HG02973 (cell line): ENCODE data around the gene EVA1C.
A peak's percentile ranks its signal among the peaks of the same experiment; 100 is the strongest.
"Not testable (repeated sequence)": the region's sequence is repeated elsewhere in the genome, so short reads cannot be mapped to it uniquely, and the experiment has no call there.

Source experiments
- ATAC-seq: cut with Tn5 transposase; IDR thresholded peaks from one replicate; pipeline ENCODE4 v1.9.1; 2021; ENCODE audit warnings: moderate library complexity; ENCODE audit not compliant: unreplicated experiment

EVA1C gene

DNA sequence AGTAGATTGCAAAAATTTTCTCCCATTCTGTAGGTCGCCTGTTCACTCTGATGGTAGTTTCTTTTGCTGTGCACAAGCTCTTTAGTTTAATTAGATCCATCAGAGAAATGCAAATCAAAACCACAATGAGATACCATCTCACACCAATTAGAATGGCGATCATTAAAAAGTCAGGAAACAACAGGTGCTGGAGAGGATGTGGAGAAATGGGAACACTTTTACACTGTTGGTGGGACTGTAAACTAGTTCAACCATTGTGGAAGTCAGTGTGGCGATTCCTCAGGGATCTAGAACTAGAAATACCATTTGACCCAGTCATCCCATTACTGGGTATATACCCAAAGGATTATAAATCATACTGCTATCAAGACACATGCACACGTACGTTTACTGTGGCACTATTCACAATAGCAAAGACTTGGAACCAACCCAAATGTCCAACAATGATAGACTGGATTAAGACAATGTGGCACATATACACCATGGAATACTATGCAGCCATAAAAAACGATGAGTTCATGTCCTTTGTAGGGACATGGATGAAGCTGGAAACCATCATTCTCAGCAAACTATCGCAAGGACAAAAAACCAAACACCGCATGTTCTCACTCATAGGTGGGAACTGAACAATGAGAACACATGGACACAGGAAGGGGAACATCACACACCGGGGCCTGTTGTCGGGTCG, 21.8 kb upstream of the EVA1C start:
- not testable (repeated sequence) for ATAC-seq

DNA sequence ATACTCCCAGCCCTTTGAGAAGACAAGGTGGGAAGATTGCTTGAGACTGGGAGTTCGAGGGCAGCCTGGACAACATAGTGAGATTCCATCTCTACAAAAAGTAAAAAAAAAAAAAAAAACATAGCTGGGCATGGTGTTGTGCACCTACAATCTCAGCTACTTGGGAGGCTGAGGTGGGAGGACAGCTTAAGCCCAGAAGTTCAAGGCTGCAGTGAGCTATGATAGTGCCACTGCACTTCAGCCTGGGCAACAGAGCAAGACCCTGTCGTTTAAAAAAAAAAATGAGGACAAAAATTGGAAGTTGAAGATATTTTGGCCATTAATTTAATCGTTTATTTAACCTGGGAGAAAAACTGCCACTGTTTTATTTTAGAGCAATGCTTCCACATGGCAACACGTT, 20.8 kb upstream of the EVA1C start:
- no peak for ATAC-seq

DNA sequence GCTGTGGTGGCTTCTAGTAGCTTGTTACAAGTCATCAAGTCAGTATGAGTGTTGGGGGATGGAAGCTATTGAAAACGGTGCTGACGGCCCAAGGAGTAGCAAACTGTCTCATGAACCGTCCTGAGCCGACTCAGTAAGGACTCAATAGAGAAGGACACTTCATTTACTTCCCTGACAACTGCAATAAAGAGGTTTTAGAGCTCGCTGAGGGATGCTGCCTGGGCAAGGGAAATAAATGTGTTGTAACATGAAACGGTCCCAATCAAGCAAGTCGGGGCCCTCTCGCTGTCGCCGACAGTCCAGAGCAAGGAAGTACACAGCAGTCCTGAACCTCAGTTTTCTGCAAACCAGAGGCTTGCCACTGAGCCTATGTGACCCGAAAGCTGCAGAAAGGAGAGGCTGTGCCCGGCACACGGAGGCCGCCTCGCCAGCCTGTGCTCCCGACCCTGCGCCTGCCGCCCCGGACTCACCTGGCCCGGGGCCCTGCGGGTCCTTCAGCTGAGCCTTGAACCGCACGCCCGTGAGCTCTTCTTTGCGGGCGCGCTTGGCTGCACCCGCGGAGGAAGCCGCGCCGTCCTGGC, 20.1 kb upstream of the EVA1C start:
- peak; percentile 31 for ATAC-seq

DNA sequence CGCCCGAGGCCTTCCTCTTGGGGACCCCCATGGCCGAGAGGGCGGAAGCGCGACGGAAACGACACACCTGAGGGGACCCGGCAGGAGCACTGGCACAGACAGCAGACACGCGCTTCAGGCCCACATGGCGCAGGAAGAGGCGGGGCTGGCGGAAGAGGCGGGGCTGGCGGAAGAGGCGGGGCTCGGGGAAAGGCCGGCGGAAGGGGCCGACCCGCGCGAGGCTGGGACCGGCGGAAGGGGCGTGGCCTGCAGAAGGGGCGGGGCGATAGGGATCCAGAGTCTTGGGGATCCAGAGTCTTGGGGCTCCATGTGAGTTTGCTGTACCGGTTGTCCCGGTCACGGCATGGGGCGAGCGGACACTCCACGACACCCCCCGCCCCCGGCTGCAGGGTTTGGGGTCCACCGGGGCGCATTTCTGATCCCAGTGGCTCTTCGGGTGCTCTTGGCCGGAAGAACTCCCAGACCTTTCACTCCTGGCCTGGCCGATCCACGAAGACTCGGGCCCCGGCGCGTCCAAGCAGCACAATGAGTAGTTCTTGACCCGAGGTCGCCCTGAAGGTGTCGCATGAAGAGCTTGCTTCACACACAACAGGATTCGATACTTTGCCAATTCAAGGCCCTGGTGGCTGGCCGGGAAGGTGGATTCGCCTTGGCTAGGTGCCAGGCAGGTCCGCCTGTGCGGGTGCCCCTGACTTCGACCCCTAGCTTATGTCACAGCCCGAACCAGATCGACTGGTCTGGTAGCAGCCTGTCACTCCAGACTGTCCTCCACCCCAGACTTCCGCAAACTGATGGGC, 19.4 kb upstream of the EVA1C start, which contains the start of gene URB1:
Gene URB1 (minus strand): TSS at position 133 of the 797 bp plus-strand sequence. CDS start 102 bp downstream, at position 31.
- peak; percentile 85 for ATAC-seq

DNA sequence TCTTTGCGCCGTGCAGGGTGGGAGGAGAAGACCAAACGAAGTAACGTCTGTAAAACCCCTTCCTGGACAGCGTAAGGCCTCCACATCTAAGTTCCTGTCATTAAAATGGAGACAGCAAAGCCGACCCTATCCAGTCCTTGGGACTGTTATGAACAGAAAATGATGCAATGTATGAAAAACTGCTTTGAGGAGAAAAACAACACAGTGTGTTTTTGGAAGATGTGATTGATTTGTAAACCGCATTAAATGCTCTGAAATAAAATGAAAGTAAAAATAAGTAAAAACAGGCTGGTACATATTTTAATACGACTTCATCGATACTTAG, 18.9 kb upstream of the EVA1C start:
- ATAC-seq: no peak

DNA sequence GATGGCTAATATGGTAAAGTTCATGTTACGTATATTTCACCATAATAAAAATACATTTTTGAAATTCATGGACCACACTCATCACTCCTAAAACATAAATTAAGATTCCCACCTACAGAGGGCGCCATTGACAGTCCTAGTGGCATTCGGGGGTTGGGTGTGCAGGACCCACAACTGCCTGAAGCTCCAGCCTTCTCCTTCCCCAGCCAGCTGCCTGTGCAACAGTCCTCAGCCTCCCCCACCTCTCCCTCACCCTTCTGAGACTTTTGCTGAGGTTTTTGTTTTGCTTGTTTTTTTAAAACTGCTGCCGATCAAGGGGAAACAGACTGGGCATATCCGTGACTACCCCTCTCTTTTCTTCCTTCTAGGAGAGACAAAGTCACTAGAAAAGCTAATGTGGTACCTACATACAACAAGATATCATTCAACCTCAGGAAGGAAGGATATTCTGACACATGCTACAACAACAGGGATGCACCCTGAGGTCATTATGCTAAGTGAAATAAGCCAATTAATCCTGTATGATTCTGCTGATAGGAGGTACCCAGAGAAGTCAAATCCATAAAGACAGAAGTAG, 9.2 kb upstream of the EVA1C start:
- ATAC-seq: no peak

DNA sequence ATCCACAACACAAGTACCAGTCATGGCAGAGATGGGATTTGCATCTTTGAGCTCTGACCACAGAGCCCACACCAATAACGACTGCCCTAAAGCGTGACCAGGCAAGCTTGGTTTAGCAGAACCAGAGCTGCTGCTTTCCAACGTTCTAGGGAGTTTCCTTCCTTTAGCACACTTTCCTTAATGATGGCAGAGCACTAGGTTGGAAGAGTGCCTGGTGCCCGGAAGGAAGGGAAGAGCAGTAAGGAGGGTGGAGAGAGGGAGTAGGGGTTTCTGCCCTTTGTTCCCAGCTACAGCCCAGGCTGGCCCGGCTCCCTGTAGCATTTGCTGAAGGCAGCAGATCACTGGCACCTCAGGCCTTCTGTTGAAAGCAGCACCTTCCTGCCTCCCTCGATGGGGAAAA, 6.1 kb upstream of the EVA1C start:
- ATAC-seq: no peak

DNA sequence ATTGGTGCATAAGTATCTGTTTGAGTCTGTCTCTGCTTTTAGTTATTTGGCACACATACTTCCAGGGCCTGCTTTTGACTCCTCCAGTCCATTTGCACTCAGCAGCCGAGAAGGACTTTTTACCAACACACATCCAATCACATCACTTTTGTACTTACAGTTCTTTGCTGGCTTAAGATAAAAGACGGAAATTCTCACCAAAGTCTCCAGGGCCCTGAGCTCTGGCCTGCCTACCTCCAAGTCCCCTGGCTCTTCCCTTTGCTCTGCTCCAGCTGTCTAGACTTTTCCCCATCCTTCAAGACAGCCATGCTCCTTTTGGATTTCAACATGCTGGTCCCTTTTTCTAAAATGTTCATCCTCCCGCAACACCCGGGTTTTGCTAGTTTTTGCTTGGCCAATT, 2.2 kb upstream of the EVA1C start:
- ATAC-seq: no peak

DNA sequence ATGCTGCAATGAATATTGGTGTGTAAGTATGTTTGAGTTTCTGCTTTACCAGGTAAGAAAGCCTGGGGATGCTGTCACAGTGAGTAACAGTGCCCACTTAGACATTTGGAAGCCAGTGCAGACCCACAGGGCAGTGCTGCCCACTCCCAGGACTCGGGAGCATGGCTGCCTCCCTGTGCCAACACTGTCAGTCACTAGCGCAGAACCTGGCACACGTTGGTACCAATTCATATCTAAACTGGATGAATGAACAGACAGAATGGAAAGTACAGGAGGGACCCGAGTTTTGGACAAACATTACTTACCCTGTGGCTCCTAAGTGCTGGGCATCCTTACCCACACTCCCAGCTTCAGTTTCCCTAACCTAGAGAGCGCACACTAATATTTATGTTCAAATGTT, 1.6 kb upstream of the EVA1C start:
- no peak for ATAC-seq

DNA sequence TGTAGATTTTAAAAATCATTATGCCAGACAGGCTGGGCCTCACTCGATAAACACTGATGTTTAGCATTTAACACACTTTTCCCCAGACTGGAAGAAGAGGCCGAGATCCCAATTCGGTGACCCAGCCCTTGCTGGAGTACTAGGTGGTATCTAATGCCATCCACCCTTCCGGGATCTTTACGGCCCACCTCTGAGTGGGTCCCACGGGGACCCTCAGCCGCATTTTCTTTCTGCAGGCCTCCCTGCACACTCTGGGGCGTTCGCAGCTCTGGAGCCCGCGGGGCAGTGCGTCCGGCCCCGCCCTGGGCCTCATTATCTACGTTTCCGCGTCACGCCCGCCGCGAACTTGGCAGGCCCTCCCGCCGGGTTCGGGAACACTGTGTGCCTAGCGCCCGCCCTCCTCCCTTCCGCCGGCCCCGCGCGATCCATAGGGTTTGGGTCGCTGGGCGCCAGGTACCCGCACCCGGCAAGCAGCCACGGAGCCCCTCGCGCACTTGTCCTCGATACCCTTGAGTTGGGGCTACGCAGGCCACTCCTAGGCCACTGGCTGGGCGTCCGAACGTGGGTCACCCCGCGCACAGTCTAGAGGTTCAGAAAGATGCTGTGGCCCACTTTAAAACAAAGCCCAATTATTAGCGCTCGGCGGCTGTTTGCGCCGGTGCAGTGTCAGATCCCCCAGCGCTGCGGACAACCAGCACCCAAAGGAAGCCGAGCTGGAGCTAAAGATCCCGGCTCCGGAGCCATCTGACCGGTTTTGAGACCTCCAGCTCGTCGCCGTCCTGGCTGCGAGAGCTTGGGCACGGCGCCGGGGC, 950 bp upstream of the EVA1C start:
- ATAC-seq: no peak

DNA sequence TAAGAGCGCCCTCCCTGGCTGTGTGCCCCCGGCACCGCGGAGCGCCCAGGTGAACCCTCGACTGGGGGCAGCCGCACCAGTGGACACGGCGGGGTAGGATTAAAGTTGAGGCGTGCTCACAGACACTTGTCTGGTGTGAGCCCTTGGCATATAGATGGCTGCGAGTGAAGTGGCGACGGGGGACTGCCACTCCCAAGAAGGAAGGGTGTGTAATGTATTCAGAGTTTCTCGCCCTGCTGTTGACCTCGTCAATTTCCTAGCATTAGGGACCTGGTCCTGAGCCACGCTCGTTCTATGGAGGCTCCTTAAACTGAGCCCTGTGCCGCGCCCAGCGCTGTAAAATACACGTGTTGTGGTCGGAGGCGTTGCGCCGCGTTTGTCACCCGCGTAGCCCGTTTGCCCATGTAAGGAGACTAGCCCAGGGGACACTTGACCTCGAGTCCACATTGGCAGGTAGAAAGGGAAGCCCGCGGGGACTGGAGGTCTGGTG, 554 bp downstream of the EVA1C start:
- no peak for ATAC-seq

DNA sequence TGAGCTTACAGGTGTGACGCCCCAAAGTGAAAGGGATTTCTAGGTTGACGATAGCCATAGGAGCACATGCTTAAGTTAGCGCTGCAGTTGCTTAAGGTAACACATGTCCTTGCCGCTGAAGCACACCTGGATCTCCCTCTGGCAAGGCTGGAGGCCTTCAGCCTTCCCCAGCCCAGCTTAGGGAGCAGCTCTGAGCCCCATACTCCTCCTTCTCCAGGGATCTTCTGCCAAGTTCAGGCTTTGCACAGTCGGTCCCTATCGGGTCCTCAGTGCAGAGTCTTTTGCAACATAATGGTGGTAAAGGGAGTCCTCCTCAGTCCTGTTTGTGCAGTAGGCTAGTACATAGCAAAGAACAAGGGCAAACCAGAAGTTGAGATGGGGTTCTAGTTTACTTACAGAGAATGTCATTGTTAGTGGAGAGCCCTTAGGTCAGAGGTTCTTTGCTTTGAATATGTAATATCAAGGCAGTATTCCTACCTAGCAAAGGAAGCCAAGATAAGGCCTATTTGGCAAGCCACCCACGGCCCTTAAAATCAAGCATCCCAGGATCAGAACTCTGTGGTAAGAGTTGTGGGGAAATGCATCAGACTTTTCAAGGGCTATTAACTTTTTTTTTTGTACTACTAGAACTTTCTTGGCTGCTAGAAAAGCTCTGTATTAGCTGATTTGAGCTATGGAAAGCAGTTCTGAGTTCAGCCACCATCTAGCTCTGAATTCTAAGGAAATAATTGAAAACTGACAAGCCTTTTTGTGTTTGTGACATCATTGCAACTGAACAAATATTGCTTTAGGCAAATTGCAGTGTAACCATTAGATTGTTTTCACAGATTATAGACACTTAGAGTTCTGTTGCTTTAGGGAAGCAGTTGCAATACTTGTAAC, 1.4 kb downstream of the EVA1C start:
- no peak for ATAC-seq

DNA sequence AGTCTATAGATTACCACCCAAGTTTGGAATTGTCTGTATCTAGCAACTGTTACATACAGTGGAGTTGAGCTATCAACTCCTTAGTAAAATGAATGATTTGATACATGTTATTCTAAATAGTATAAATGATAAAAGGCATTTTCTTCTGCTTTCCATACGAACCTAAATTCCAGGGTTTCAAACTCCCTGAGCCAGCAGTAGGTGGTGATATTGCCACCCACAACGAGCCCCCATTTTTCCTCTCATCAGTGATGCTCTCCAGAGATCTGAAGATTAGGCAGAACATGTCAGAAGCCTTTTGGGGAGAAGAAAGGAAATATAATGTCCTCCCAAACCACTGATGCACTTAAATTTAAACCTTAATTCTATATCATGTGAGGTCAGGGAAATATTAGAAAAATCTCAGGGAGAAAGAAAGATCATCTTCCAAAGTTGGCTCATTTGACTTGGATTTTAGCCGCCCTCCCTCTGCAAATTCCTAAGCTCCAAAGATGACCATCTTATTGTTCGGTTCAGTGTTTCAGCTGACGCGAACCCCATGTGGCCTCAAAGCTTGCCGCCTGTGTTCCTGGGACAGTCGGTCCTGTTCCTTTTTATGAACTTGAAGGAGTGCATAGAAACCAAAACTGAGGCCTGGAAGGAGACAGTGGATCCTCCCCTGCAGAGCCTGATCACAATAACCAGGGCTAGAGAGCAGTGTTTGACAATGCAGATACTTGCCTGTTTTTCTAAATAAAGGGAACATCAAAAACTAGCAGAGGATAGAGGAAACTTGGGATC, 2.3 kb downstream of the EVA1C start:
- no peak for ATAC-seq

DNA sequence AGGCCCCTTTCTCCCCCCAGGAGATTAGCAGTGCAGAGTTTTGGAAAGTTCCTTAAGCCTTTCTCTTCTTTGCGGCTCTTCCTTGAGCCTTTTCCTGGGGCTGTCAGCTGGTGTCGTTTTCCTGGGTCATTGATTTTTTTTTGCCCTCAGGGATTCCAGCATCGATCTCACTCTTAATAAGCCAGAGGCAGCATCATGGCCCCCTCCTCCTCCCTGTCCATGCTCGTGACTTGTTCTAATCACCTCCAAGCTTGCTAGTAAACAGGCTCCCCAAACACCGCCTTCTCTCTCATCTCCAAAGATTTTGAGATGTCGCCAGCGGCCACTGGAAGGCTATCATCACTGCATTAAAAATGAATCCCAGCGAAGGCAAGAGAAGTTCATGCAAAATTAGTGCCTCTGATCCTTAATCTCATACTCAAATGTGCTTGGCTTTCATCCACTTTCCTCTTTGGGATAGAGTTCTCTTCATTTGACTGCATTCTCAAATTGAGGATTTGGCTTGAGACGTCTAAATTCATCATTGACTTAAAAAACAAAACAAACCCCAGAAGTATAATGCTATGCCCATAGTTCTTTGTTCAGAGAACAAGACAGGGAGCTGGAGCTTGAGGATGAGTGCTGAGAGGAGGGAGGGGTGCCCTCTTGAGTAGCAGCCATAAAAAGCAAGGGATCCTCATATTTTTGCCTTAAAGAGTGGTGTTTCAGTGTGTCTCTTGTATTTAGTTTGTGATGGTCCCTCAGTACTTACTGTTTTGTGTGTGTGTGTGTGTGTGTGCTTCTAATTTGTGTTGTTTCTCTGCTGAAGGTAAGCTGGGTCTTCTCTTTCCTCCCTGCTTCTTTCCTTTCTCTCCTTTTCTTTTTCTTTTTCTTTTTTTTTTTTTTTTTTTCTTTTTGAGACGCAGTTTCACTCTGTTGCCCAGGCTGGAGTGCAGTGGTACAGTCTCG, 3.2 kb downstream of the EVA1C start:
- no peak for ATAC-seq

DNA sequence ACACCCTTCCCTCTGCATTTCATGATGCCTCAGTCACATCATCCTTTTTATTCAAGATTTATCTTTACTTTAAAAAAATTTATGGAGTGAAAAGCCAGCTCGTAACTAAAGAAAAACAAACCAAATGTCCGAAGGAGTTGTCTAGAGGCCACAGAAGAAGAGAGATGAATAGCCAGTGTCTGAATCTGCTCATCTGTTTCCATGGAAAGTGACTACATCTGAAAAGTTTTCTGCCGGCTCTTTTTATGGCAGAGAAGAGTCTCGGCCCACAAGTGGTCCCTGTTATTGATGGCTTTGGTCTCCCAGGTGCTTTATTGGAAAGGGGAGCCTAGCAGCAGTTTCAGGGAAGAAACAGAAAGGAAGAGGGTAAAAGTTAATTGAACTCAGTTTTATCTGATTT, 5.6 kb downstream of the EVA1C start:
- ATAC-seq: no peak

DNA sequence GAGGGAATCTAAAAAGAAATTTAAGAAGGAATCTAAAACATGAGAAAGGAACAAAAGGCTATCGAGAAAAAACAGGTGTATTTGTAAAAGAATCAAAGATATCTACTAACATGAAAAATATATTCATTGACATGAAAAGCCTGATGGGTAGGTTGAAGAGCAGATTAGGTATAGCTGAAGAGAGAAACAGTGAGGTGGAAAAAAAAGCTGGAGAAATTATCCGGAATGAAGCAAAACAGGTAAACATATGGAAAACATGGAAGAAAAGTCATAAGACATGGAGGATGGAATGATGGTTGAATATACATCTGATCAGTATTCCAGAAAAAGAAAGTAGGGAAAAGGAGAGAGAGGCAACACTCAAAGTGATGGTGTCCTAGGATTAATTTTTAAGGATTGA, 9.6 kb downstream of the EVA1C start:
- no peak for ATAC-seq

DNA sequence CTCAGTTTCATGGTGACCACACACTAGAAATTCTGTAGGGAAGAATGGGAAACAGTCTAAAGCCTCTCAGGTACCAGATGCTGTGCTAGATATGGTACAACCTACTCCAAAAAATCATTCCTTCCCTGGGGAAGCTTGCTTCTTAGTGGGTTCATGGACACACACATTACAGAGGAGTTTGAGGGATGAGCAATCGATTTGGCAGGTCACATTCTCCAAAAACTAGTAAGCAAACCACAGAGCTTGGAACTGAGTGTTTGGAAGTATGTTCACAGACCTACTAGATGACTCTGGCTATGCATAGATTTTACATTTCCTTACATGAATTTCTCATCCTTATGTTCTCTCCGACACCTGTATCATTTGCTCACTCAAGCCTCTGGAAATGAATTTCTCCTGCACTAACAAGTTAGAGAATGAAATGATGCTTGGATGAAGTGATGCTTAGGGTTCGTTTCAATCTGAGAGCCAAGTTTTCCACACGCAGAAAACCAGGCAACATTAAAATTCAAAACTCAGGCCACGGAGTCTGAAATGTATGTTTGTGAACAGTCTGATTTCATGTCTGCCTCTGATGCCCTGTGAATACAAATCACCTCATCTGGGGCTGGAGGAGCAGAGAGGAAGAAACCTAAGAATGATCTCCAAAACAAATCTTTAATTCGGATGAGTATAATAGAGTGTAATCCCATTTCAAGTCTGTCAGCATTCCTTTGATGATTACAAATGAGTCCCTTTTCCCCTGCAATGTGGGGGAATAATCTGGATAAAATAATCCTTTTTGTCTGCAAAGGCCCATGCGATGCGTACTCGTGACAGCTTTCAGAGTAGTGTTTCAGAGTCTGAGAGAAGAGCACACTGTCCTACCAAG, 11.0 kb downstream of the EVA1C start:
- ATAC-seq: no peak
